ENCODE data around the gene FOXP1.

- TF ChIP-seq, protein P1, sequence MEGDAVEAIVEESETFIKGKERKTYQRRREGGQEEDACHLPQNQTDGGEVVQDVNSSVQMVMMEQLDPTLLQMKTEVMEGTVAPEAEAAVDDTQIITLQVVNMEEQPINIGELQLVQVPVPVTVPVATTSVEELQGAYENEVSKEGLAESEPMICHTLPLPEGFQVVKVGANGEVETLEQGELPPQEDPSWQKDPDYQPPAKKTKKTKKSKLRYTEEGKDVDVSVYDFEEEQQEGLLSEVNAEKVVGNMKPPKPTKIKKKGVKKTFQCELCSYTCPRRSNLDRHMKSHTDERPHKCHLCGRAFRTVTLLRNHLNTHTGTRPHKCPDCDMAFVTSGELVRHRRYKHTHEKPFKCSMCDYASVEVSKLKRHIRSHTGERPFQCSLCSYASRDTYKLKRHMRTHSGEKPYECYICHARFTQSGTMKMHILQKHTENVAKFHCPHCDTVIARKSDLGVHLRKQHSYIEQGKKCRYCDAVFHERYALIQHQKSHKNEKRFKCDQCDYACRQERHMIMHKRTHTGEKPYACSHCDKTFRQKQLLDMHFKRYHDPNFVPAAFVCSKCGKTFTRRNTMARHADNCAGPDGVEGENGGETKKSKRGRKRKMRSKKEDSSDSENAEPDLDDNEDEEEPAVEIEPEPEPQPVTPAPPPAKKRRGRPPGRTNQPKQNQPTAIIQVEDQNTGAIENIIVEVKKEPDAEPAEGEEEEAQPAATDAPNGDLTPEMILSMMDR (IDR thresholded peaks at IDR 0.05), result no peak
- no peak for TF ChIP-seq POLR2A (IDR thresholded peaks at IDR 0.05; ENCODE audit: low read depth)
- TF ChIP-seq POLR2AphosphoS5 (IDR thresholded peaks at IDR 0.05), result no peak
These were observed 24.5 kb downstream of the FOXP1 start for GRCh38 chr3:71559021-71559420.

All from esophagus muscularis mucosa (tissue), 3 donors.